Measurements from ENCODE around the gene TMBIM1. TPM values are rescaled to one million over a fixed set of nuclear protein-coding genes. Genes with fewer than 3 reads are reported as not detected.
"Not testable (repeated sequence)": the region's sequence is repeated elsewhere in the genome, so short reads cannot be mapped to it uniquely, and the experiment has no call there.

The TMBIM1 gene
- total RNA-seq, 1 donor from 2014 or later, result 113 TPM

DNA sequence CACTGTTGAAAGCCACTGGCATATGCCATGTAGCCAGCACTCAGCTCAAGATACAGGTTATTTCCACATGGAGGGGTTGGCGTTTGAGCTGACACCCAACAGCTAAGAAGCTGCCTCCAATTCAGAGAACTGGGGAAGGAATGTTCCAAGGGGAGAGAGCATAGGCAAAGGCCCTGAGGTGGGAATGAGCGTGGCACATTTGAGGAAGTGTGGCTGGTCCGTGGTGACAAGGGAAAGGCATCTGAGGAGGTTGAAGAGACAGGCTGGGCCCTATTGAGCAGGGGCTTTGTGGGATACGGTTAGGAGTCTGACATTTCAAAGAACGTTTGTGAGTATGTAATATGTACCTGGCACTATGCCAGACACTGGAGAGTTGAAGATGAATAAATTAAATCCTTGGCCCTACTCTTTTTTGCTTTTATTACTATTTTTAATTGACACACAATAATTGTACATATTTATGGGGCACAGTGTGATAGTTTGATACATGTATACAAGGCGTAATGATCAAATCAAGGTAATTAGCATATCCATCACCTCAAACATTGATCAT, 27.6 kb upstream of the TMBIM1 start:
- no peak for DNase-seq (ENCODE audit: extremely low read depth, low read depth, low spot score)

GRCh38 chr2:218318241-218318640, 25.9 kb upstream of the TMBIM1 start:
- DNase-seq (ENCODE audit: extremely low read depth, low read depth, low spot score), result no peak

GRCh38 chr2:218317835-218318234, 25.5 kb upstream of the TMBIM1 start:
- no peak for DNase-seq (ENCODE audit: extremely low read depth, low read depth, low spot score)

DNA sequence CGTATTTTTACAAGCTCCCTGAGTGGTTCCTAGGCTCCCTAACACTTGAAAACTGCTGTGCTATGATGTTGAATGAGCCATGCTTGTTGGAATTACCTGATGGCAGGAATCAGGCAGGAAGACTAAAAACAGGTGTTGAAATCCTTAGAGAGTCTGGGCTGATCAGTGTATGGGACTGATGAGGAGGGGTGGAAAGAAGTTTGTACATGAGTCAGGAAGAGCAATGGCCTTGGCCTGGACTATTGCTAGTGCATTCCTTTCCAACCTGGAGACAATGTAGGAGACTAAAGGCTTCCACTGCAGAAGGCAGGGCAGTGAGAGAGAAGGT, 25.0 kb upstream of the TMBIM1 start:
- no peak for DNase-seq (ENCODE audit: extremely low read depth, low read depth, low spot score)

GRCh38 chr2:218315397-218315796, 23.1 kb upstream of the TMBIM1 start:
- no peak for DNase-seq (ENCODE audit: extremely low read depth, low read depth, low spot score)

DNA sequence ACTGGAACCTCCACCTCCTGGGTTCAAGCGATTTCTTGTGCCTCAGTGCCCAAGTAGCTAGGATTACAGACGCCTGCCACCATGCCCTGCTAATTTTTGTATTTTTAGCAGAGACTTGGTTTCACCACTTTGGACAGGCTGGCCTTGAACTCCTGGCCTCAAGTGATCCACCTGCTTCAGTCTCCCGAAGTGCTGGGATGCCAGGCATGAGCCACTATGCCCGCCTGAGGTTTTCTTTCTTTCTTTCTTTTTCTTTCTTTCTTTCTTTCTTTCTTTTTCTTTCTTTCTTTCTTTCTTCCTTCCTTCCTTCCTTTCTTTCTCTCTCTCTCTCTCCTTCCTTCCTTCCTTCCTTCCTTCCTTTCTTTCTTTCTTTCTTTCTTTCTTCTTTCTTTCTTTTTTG, 22.5 kb upstream of the TMBIM1 start:
- DNase-seq (ENCODE audit: extremely low read depth, low read depth, low spot score), result not testable (repeated sequence)

DNA sequence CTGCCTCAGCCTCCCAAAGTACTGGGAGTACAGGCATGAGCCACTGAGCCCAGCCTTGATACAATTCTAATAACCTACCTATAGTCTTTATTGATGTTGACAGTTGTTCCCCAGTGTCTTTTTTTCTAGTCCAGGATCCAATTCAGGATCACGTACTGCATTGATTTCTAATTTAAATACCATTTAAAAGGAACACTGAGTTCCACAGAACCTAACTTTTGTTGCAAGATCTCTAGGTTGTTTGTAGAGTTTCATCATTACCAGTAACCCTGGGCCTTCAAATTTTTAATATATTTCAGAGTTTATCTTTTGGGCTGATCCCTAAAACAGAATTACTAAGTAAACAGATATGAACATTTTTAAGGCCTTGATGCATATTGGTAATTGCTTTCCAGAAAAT, 21.1 kb upstream of the TMBIM1 start:
- DNase-seq (ENCODE audit: extremely low read depth, low read depth, low spot score), result no peak

GRCh38 chr2:218312267-218312756, 20.0 kb upstream of the TMBIM1 start:
- no peak for DNase-seq (ENCODE audit: extremely low read depth, low read depth, low spot score)

DNA sequence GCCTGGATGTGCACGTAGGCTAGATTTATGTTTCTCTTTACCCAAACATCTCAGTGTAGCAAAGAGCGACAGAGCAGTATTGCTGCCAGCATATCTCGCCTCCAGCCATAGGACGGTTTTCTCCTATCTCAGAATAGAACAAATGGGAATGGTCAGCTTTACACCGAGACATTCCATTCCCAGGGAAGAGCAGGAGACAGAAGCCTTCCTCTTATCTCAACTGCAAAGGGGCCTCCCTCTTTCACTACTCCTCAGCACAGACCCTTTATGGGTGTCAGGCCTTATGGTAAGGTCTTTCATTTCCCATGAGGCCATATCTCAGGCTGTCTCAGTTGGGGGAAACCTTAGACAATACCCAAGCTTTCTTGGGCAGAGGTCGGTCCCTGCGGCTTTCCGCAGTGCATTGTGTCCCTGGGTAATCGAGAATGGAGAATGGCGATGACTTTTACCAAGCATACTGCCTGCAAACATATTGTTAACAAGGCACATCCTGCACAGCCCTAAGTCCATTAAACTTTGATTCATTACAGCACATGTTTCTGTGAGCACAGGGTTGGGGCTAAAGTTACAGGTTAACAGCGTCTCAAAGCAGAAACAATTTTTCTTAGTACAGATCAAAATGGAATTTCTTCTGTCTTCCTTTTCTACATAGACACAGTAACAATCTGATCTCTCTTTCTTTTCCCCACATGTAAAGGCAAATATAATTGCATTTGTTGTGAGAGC, 19.4 kb upstream of the TMBIM1 start:
- not testable (repeated sequence) for DNase-seq (ENCODE audit: extremely low read depth, low read depth, low spot score)

DNA sequence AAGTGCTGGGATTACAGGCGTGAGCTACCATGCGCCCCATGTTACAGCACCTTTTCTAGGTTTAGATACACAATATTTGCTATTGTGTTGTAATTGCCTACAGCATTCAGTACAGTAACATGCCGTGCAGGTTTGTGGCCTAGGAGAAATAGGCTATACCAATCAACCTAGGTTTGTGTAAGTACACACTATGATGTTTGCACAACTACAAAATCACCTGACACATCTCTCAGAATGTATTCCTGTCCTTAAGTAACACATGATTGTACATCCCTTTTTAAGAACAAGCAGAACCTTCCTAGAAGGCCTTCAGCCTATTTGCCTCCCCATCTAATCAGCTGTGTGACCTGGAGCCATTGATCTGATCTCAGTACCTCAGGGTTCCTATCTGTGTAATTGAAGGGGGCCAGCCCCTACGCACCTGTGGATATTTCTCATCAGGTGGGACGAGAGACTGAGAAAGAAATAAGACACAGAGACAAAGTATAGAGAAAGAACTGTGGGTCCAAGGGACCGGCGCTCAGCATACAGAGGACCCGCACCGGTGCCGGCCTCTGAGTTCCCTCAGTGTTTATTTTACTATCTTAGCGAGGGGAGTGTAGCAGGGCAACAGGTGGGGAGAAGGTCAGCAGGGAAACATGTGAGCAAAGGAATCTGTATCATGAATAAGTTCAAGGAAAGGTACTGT, 18.7 kb upstream of the TMBIM1 start:
- DNase-seq (ENCODE audit: extremely low read depth, low read depth, low spot score), result no peak

GRCh38 chr2:218307415-218308090, 15.2 kb upstream of the TMBIM1 start:
- no peak for DNase-seq (ENCODE audit: extremely low read depth, low read depth, low spot score)

- no peak for DNase-seq (ENCODE audit: extremely low read depth, low read depth, low spot score)
These were observed 14.0 kb upstream of the TMBIM1 start for GRCh38 chr2:218306184-218306920.

DNA sequence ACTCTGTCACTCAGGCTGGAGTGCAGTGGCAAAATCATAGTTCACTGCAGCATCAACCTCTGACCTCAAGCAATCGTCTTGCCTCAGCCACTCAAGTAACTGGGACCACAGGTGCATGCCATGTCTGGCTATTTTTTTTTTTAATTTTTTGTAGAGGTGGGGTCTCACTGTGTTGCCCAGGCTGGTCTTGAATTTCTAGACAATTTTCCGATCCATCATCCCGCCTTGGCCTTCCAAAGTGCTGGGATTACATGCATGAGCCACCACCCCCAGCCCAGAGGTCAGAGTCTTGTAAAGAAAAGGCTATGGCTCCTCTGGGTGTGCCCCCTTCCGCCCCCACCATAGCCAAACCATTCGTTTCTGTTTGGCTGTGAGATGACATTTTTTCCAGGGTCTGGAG, 13.1 kb upstream of the TMBIM1 start:
- no peak for DNase-seq (ENCODE audit: extremely low read depth, low read depth, low spot score)

DNA sequence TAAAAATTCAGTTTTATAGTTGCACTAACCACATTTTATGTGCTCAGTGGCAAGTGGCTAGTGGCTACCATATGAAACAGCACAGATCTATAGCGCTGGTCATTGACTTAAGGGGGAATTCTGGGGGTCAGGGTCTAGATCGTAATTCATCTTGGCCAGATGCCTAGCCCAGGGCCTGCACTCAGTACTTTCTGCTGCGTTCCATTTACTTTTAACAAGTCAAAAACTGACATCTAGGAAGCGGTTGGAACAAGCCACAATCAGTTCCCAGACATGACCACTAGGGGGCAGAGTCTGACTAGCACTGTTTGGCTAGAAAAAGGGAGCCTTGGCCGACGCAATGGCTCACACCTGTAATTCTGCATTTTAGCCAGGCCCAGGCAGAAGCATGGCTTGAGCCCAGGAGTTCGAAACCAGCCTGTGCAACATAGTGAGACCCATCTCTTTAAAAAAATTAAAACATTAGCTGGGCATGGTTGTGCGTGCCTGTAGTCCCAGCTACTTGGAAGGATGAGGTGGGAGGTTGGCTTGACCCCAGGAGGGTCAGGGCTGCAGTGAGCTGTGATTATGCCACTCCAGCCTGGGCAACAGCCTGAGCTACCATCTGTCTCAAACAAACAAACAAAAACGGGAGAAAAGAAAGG, 9.0 kb upstream of the TMBIM1 start:
- peak; percentile 80 for DNase-seq (ENCODE audit: extremely low read depth, low read depth, low spot score)

DNA sequence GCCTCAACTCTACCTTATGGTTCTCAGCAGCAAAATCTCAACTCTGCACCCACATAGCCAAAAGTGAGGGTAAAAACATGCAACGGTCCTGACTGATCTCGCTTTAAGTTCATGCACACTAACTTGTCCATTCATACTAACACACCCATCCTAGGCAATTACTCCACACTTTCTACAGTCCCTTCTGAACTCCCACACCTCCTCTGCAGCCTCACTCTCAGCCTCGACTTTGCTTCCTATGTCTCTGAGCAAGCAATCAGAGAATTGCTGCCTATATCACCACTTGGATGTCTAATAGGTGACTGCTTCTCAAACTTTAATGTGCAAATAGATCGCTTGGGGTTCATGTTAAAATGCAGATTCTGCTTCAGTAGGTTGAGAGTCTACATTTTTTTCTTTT, 7.8 kb upstream of the TMBIM1 start:
- DNase-seq (ENCODE audit: extremely low read depth, low read depth, low spot score), result no peak

- DNase-seq (ENCODE audit: extremely low read depth, low read depth, low spot score), result no peak
These were observed 6.1 kb upstream of the TMBIM1 start for GRCh38 chr2:218298314-218298875.

GRCh38 chr2:218296847-218297246, 4.5 kb upstream of the TMBIM1 start:
- no peak for DNase-seq (ENCODE audit: extremely low read depth, low read depth, low spot score)

GRCh38 chr2:218296200-218296599, 3.9 kb upstream of the TMBIM1 start:
- no peak for DNase-seq (ENCODE audit: extremely low read depth, low read depth, low spot score)

GRCh38 chr2:218295029-218295428, 2.7 kb upstream of the TMBIM1 start:
- DNase-seq (ENCODE audit: extremely low read depth, low read depth, low spot score), result no peak

GRCh38 chr2:218294430-218295022, 2.2 kb upstream of the TMBIM1 start:
- no peak for DNase-seq (ENCODE audit: extremely low read depth, low read depth, low spot score)
